Neural cell (in vitro differentiated cells): ENCODE data around the gene KRI1.

Source experiments
- CTCF ChIP-seq: fragments of 450-650 bp; IDR thresholded peaks from 2 replicates; pipeline ENCODE4 v1.5.1; 2014; ENCODE audit warnings: antibody characterized with exemption, mild to moderate bottlenecking, moderate library complexity; ENCODE audit not compliant: poor library complexity, severe bottlenecking
- EP300 ChIP-seq: fragments of 450-650 bp; conservative IDR thresholded peaks from 2 replicates; pipeline ENCODE4 v1.6.1; 2014; ENCODE audit warnings: antibody characterized with exemption, mild to moderate bottlenecking, moderate library complexity; ENCODE audit not compliant: poor library complexity, severe bottlenecking
- EZH2 ChIP-seq: fragments of 200-600, 300-800 bp; shearing (Covaris generic), sonication (generic); IDR thresholded peaks from 2 replicates; pipeline ENCODE4 v1.6.1; 2014; ENCODE audit warnings: antibody characterized with exemption, low read length, borderline replicate concordance, mild to moderate bottlenecking; ENCODE audit not compliant: insufficient read depth, poor library complexity, severe bottlenecking
- MXI1 ChIP-seq: fragments of 450-650 bp; conservative IDR thresholded peaks from 2 replicates; pipeline ENCODE4 v1.6.1; 2014; ENCODE audit warnings: antibody characterized with exemption, mild to moderate bottlenecking; ENCODE audit not compliant: poor library complexity, severe bottlenecking
- POLR2AphosphoS5 ChIP-seq: IDR thresholded peaks from 2 replicates; pipeline ENCODE4 v1.6.1; 2012
- RAD21 ChIP-seq: fragments of 450-650 bp; conservative IDR thresholded peaks from 2 replicates; pipeline ENCODE4 v1.6.1; 2014; ENCODE audit warnings: antibody characterized with exemption, mild to moderate bottlenecking, moderate library complexity
- REST ChIP-seq: IDR thresholded peaks from 2 replicates; pipeline ENCODE4 v1.6.1; 2012; ENCODE audit warnings: borderline replicate concordance
- SMC3 ChIP-seq: fragments of 450-650 bp; conservative IDR thresholded peaks from 2 replicates; pipeline ENCODE4 v1.6.1; 2014; ENCODE audit warnings: antibody characterized with exemption, mild to moderate bottlenecking, moderate library complexity; ENCODE audit not compliant: poor library complexity

- TF ChIP-seq CTCF (no peak), REST (no peak), EZH2 (no peak), EP300 (no peak), SMC3 (no peak), RAD21 (no peak), POLR2AphosphoS5 (no peak), MXI1 (no peak)
These were observed 523 bp upstream of the KRI1 start for GRCh38 chr19:10566408-10566657.
